Measurements from ENCODE around the gene BABAM2. TPM values are rescaled to one million over a fixed set of nuclear protein-coding genes. Genes with fewer than 3 reads are reported as not detected.
A peak's percentile ranks its signal among the peaks of the same experiment; 100 is the strongest.

The BABAM2 gene
- total RNA-seq, 2 experiments from 2014 or later, result 41.8 to 47.2 TPM

DNA sequence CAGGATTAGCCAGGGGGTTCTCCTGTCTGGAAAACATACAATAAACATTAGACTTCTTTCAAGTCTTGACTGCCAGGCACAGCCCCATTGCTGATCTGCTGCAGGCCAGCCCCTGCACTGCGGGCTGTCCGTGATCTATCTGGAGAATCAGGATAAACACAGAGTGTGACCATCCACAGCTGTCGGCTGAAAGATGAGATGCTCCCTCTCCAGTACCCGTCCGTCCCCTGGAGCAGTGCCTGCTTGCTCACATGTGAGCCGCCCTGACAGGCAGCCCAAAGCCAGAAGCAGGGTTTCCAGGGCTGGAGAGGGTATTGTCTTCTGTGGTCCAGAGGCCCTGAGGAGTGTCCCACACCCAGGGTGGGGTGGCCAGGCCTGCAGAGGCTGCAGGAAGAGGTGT lies 456.1 kb downstream of the BABAM2 start:
- Mint-ChIP-seq H3K27me3 (ENCODE audit: low read depth) (no peaks in the 10 kb centered on the region), H3K36me3 (ENCODE audit: low read depth) (no peaks in the 10 kb centered on the region), H3K9me3 (no peaks in the 10 kb centered on the region), H3K4me1 (ENCODE audit: low read depth) (peaks cover 26% of the 10 kb centered on the region), H3K4me3 (no peak overlapping the region), H3K27ac (no peak overlapping the region)
- DNase-seq, result no peak
- intact Hi-C loops (cut with micrococcal nuclease), result no loop called here
- CTCF ChIA-PET, result interaction anchor here (0.9 kb wide), 1 partner anchor 21 kb away, joined by 3 read pairs; no protein-coding TSS in a partner anchor

DNA sequence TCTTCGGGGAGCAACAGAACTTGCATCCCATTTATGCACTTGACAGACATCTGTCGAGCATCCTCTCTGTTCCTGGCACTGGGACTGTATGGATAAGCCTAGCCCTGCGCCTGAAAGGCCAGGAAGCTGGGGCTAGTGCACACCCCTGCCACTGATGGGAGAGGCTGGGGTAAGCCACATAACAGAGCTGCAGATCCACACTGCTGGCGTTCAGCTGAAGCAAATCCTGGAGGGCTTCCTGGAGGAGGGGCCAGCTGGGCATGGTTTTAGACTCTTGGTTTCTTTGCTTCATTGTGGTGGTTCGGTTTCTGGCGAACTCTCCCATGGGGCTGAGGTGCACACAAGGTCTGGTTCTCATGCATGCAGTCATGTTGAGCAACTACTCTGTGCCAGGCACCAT lies 456.7 kb downstream of the BABAM2 start:
- Mint-ChIP-seq H3K4me3 (no peak overlapping the region), H3K9me3 (no peaks in the 10 kb centered on the region), H3K27me3 (ENCODE audit: low read depth) (no peaks in the 10 kb centered on the region), H3K36me3 (ENCODE audit: low read depth) (no peaks in the 10 kb centered on the region), H3K4me1 (ENCODE audit: low read depth) (peaks cover 31% of the 10 kb centered on the region), H3K27ac (no peak overlapping the region)
- DNase-seq, result no peak
- intact Hi-C loops (cut with micrococcal nuclease), result no loop called here
- CTCF ChIA-PET, result no interaction called here

GRCh38 chr2:28347596-28347995 lies 457.1 kb downstream of the BABAM2 start:
- intact Hi-C loops (cut with micrococcal nuclease), result no loop called here
- no peak for DNase-seq
- Mint-ChIP-seq H3K4me3 (no peak overlapping the region), H3K27me3 (ENCODE audit: low read depth) (no peaks in the 10 kb centered on the region), H3K36me3 (ENCODE audit: low read depth) (no peaks in the 10 kb centered on the region), H3K27ac (no peak overlapping the region), H3K9me3 (no peaks in the 10 kb centered on the region), H3K4me1 (ENCODE audit: low read depth) (peaks cover 31% of the 10 kb centered on the region)
- CTCF ChIA-PET, result interaction anchor here (0.5 kb wide), 1 partner anchor 134 kb away, joined by 3 read pairs; no protein-coding TSS in a partner anchor

- Mint-ChIP-seq H3K4me1 (ENCODE audit: low read depth) (peaks cover 31% of the 10 kb centered on the region), H3K27me3 (ENCODE audit: low read depth) (no peaks in the 10 kb centered on the region), H3K36me3 (ENCODE audit: low read depth) (no peaks in the 10 kb centered on the region), H3K9me3 (no peaks in the 10 kb centered on the region), H3K4me3 (no peak overlapping the region), H3K27ac (no peak overlapping the region)
- CTCF ChIA-PET, result interaction anchor here (0.5 kb wide), 1 partner anchor 135 kb away, joined by 3 read pairs; no protein-coding TSS in a partner anchor
- peak; percentile 67 for DNase-seq
- intact Hi-C loops (cut with micrococcal nuclease), result no loop called here
Observed at GRCh38 chr2:28348149-28348567, 457.6 kb downstream of the BABAM2 start.

DNA sequence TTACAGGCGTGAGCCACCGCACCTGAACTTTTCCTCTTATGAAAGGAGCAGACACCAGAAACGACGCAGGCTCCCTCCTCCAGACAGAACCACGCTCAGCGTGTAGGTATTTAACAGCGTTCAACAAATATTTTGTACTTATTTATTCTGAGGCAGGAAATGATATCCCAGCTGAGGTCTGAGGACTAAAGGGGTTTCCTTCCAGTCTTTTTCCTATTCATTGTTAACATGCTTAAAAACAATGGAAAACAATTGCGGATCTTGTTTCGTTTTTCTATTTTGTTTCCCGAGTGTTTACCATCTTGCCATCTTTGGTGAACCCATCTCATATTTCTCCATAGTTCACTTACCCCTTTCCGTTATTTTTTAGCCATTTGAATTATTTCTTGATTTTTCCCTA lies 458.4 kb downstream of the BABAM2 start:
- Mint-ChIP-seq H3K36me3 (ENCODE audit: low read depth) (no peaks in the 10 kb centered on the region), H3K27ac (no peak overlapping the region), H3K27me3 (ENCODE audit: low read depth) (no peaks in the 10 kb centered on the region), H3K4me3 (no peak overlapping the region), H3K4me1 (ENCODE audit: low read depth) (peaks cover 31% of the 10 kb centered on the region), H3K9me3 (no peaks in the 10 kb centered on the region)
- intact Hi-C loops (cut with micrococcal nuclease), result no loop called here
- CTCF ChIA-PET, result no interaction called here
- DNase-seq, result no peak

DNA sequence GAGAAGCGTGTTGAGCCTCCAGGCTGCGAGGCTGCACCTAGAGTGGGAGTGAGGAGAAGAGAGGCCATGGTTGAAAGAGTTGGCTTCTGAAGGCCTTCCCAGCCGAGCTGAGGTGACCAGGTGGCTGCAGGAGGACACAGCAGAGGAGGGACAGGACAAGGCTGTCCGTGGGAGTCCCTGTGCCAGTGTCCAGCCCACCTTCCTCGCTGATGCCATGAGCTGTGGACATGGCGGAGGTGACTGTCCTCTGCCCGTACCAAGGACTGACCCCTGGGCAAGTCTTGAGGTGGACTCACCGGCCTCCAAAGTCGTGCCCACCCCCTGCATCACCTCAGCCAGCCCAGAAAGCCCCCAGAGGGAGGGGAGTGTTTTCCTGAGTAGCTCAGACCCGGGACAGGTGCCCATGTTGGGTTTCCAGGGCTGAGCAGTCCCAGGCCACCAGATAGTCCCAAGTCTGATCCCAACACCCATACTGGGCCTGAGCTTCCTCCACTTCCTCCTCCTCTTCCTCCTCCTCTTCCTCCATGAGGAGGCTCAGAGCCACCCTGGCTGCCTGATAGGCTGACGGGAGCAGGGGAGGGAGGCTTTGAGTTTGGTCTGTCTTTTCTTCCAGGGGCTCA lies 459.1 kb downstream of the BABAM2 start:
- H3K27me3 Mint-ChIP-seq (ENCODE audit: low read depth), result no peaks in the 10 kb centered on the region
- no peak overlapping the region for H3K27ac Mint-ChIP-seq
- H3K36me3 Mint-ChIP-seq (ENCODE audit: low read depth), result no peaks in the 10 kb centered on the region
- H3K4me1 Mint-ChIP-seq (ENCODE audit: low read depth), result peaks cover 31% of the 10 kb centered on the region
- CTCF ChIA-PET, result no interaction called here
- no peak overlapping the region for H3K4me3 Mint-ChIP-seq
- no peaks in the 10 kb centered on the region for H3K9me3 Mint-ChIP-seq
- intact Hi-C loops (cut with micrococcal nuclease), result loop anchor here (2.0 kb wide), 1 partner anchor 41 kb away; no protein-coding TSS in a partner anchor
- no peak for DNase-seq

- CTCF ChIA-PET, result interaction anchor here (1.0 kb wide), 1 partner anchor 27 kb away, joined by 3 read pairs; no protein-coding TSS in a partner anchor
- H3K4me3 Mint-ChIP-seq, result no peak overlapping the region
- H3K27me3 Mint-ChIP-seq (ENCODE audit: low read depth), result no peaks in the 10 kb centered on the region
- no peaks in the 10 kb centered on the region for H3K36me3 Mint-ChIP-seq (ENCODE audit: low read depth)
- peaks cover 31% of the 10 kb centered on the region for H3K4me1 Mint-ChIP-seq (ENCODE audit: low read depth)
- H3K9me3 Mint-ChIP-seq, result no peaks in the 10 kb centered on the region
- intact Hi-C loops (cut with micrococcal nuclease), result loop anchor here (2.0 kb wide), 1 partner anchor 41 kb away; no protein-coding TSS in a partner anchor
- DNase-seq, result no peak
- no peak overlapping the region for H3K27ac Mint-ChIP-seq
Observed at GRCh38 chr2:28350196-28350595, 459.7 kb downstream of the BABAM2 start.

- Mint-ChIP-seq H3K36me3 (ENCODE audit: low read depth) (no peaks in the 10 kb centered on the region), H3K4me3 (no peak overlapping the region), H3K27me3 (ENCODE audit: low read depth) (no peaks in the 10 kb centered on the region), H3K27ac (no peak overlapping the region), H3K4me1 (ENCODE audit: low read depth) (peaks cover 31% of the 10 kb centered on the region), H3K9me3 (no peaks in the 10 kb centered on the region)
- CTCF ChIA-PET, result interaction anchor here (1.0 kb wide), 1 partner anchor 28 kb away, joined by 3 read pairs; no protein-coding TSS in a partner anchor
- intact Hi-C loops (cut with micrococcal nuclease), result loop anchor here (2.0 kb wide), 1 partner anchor 40 kb away; no protein-coding TSS in a partner anchor
- DNase-seq, result no peak
Observed at GRCh38 chr2:28350791-28351285, 460.3 kb downstream of the BABAM2 start.

- no peak for DNase-seq
- Mint-ChIP-seq H3K4me1 (ENCODE audit: low read depth) (peaks cover 33% of the 10 kb centered on the region), H3K36me3 (ENCODE audit: low read depth) (no peaks in the 10 kb centered on the region), H3K27ac (no peak overlapping the region), H3K4me3 (no peak overlapping the region), H3K9me3 (no peaks in the 10 kb centered on the region), H3K27me3 (ENCODE audit: low read depth) (no peaks in the 10 kb centered on the region)
- CTCF ChIA-PET, result no interaction called here
- intact Hi-C loops (cut with micrococcal nuclease), result loop anchor here (2.0 kb wide), 1 partner anchor 39 kb away; no protein-coding TSS in a partner anchor
Observed at GRCh38 chr2:28351621-28352020, 461.1 kb downstream of the BABAM2 start.

DNA sequence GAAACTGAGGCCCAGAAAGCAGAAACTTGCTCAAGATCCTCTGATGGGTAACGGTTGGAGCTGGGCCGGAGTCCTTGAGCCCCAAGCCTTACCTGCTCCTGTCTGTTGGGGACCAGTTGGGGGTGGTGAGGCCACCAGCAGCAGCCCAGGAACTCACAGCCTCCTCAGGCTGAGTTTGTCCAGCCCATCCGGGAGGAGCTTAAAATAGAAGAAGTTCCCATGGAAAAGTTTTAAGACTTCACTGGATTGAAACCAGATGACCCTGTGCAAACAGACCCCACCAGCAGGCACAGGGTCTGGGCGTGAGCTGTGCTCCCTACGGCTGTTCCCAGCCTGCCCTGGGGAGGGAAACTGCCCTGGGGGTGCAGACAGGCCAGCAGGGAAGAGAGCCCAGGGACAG lies 461.6 kb downstream of the BABAM2 start:
- CTCF ChIA-PET, result no interaction called here
- Mint-ChIP-seq H3K9me3 (no peaks in the 10 kb centered on the region), H3K4me1 (ENCODE audit: low read depth) (peaks cover 33% of the 10 kb centered on the region), H3K36me3 (ENCODE audit: low read depth) (no peaks in the 10 kb centered on the region), H3K27me3 (ENCODE audit: low read depth) (no peaks in the 10 kb centered on the region), H3K27ac (no peak overlapping the region), H3K4me3 (no peak overlapping the region)
- intact Hi-C loops (cut with micrococcal nuclease), result no loop called here
- no peak for DNase-seq

- Mint-ChIP-seq H3K9me3 (no peaks in the 10 kb centered on the region), H3K4me3 (no peak overlapping the region), H3K27ac (no peak overlapping the region), H3K4me1 (ENCODE audit: low read depth) (peaks cover 28% of the 10 kb centered on the region), H3K36me3 (ENCODE audit: low read depth) (no peaks in the 10 kb centered on the region), H3K27me3 (ENCODE audit: low read depth) (no peaks in the 10 kb centered on the region)
- DNase-seq, result no peak
- intact Hi-C loops (cut with micrococcal nuclease), result no loop called here
- CTCF ChIA-PET, result interaction anchor here (0.6 kb wide), 1 partner anchor 256 kb away, joined by 3 read pairs; no protein-coding TSS in a partner anchor
Observed at GRCh38 chr2:28352610-28353195, 462.2 kb downstream of the BABAM2 start.

DNA sequence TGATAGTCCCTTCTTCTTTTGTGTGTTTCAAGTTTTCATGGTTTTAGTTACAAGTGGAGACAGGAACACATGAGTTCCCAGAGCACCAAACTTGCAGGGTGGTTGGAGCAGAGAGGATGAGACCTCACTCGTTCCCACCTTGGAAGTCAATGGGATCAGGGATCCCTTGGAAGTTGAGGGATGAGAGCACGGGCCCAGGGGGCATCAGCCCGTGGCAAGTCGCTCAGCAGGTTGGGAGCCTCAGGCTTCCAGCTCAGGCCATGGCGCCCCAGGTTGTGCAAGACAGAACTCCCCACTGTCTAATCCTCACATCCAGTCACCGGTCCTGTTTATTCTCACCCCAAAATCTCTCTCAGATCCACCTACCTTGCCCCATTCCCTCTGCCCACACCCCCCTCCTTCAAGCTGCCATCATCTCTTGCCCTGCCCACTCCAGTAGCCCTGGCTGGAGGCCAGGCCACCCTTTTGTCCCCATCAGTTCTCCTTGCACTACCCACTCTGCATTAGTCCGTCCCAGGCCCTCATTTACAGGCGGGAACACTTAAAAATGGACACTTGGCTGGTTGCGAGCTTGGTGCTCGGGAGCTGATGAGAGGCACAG lies 464.5 kb downstream of the BABAM2 start:
- no peaks in the 10 kb centered on the region for H3K9me3 Mint-ChIP-seq
- CTCF ChIA-PET, result no interaction called here
- intact Hi-C loops (cut with micrococcal nuclease), result no loop called here
- peaks cover 32% of the 10 kb centered on the region for H3K4me1 Mint-ChIP-seq (ENCODE audit: low read depth)
- H3K27ac Mint-ChIP-seq, result peak overlapping the region; percentile 13
- no peak for DNase-seq
- no peaks in the 10 kb centered on the region for H3K27me3 Mint-ChIP-seq (ENCODE audit: low read depth)
- H3K4me3 Mint-ChIP-seq, result no peak overlapping the region
- no peaks in the 10 kb centered on the region for H3K36me3 Mint-ChIP-seq (ENCODE audit: low read depth)
